Dendritic cell treated with granulocyte-macrophage colony-stimulating factor and Interleukin-4, amounts not matched to agents 40 ng/mL and 50 ng/mL, for 4 days (primary cell): Measurements from ENCODE around the gene CYFIP2.
"Not testable (repeated sequence)": the region's sequence is repeated elsewhere in the genome, so short reads cannot be mapped to it uniquely, and the experiment has no call there.

Source experiments
- H3K27ac Mint-ChIP-seq: one replicate; pipeline ENCODE4 v1.8.0; 2022; ENCODE audit warnings: mild to moderate bottlenecking, mixed read lengths
- H3K27me3 Mint-ChIP-seq: one replicate; pipeline ENCODE4 v1.8.0; 2022; ENCODE audit warnings: mild to moderate bottlenecking, mixed read lengths
- H3K36me3 Mint-ChIP-seq: one replicate; pipeline ENCODE4 v1.8.0; 2022; ENCODE audit warnings: low read depth, mixed read lengths
- H3K4me1 Mint-ChIP-seq: one replicate; pipeline ENCODE4 v1.8.0; 2022; ENCODE audit warnings: low read depth, mixed read lengths
- H3K4me3 Mint-ChIP-seq: one replicate; pipeline ENCODE4 v1.8.0; 2022; ENCODE audit warnings: mild to moderate bottlenecking, moderate library complexity, mixed read lengths
- H3K9me3 Mint-ChIP-seq: one replicate; pipeline ENCODE4 v1.8.0; 2022; ENCODE audit warnings: mixed read lengths
- intact Hi-C: fragments of 100-400 bp; cut with micrococcal nuclease; formaldehyde crosslinking; loops from one replicate; pipeline ENCODE4 v1.15.0; 2022

CYFIP2 gene

DNA sequence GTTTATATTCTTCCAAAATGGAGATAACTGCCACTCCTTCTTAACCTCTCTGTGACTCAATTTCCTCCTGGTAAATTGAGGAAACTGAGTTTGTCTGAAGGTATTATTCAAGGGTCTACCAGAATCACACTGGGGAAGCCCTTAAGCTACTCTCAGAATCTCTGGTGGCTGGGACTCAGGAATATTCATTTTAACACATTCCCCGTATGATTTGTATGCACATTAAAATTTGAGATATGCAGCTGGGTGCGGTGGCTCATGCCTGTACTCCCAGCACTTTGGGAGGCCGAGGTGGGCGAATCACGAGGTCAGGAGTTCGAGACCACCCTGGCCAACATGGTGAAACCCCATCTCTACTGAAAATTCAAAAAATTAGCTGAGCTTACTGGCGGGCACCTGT is 21.2 kb upstream of the CYFIP2 start:
- H3K27me3 Mint-ChIP-seq, intact Hi-C loops, H3K36me3 Mint-ChIP-seq, H3K9me3 Mint-ChIP-seq, H3K27ac Mint-ChIP-seq, H3K4me3 Mint-ChIP-seq: not testable (repeated sequence)
- H3K4me1 Mint-ChIP-seq, result peaks cover 16% of the 10 kb centered on the region

DNA sequence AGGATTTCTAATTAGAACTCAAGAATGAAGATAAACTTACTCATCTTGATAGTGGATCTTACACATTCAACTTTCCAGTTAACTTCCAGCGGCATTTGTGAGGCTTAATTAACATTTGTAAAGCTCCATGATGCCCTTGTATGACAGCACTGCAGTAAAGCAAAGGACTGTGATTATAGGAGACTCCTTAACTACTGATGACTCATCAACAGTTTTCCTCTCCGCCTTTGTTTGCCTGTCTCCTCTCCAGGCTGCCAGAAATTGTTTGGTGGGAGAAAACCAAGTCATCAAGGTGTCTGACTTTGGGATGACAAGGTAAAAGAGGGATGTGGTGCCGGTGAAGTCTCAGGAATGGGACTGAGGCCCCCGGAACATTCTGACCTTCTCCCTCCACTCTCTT is 20.4 kb upstream of the CYFIP2 start:
- Mint-ChIP-seq H3K27me3 (peaks cover 5% of the 10 kb centered on the region), H3K36me3 (no peaks in the 10 kb centered on the region), H3K27ac (no peak overlapping the region), H3K4me1 (peaks cover 16% of the 10 kb centered on the region), H3K9me3 (no peaks in the 10 kb centered on the region), H3K4me3 (no peak overlapping the region)
- intact Hi-C loops, result no loop called here

- no peak overlapping the region for H3K4me3 Mint-ChIP-seq
- peaks cover 3% of the 10 kb centered on the region for H3K27me3 Mint-ChIP-seq
- no peaks in the 10 kb centered on the region for H3K36me3 Mint-ChIP-seq
- H3K9me3 Mint-ChIP-seq, result no peaks in the 10 kb centered on the region
- no peak overlapping the region for H3K27ac Mint-ChIP-seq
- intact Hi-C loops, result no loop called here
- H3K4me1 Mint-ChIP-seq, result peaks cover 16% of the 10 kb centered on the region
Measured at GRCh38 chr5:157245886-157246285, 20.0 kb upstream of the CYFIP2 start.

DNA sequence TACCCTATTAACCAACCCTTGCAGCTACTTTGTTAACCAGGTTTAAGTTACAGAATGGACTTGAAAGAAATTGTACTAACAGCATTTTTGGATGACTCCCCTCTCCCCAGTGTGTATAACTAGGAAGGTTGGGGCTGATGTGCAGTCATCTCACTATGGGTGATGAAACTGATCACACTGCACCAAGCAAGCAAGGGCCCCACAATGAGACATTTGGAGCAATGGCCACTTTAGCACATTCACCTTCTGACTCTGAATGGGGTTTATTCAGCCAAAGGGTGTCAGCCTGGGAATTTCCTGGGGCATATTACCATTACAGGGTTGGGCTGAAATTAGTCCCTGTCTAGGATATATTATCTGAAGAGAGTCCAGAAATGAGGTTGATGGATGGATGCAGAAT is 18.7 kb upstream of the CYFIP2 start:
- Mint-ChIP-seq H3K4me3 (no peak overlapping the region), H3K4me1 (peaks cover 16% of the 10 kb centered on the region), H3K27ac (no peak overlapping the region), H3K27me3 (peaks cover 3% of the 10 kb centered on the region), H3K36me3 (no peaks in the 10 kb centered on the region), H3K9me3 (no peaks in the 10 kb centered on the region)
- intact Hi-C loops, result no loop called here

- intact Hi-C loops, result no loop called here
- H3K4me3 Mint-ChIP-seq, result no peak overlapping the region
Measured at GRCh38 chr5:157248821-157249470, 17.0 kb upstream of the CYFIP2 start.

GRCh38 chr5:157252711-157253465 is 13.0 kb upstream of the CYFIP2 start:
- no peaks in the 10 kb centered on the region for H3K36me3 Mint-ChIP-seq
- H3K4me3 Mint-ChIP-seq, result no peak overlapping the region
- H3K4me1 Mint-ChIP-seq, result peaks cover 32% of the 10 kb centered on the region

More at GRCh38 chr5:157248821-157249470, 17.0 kb upstream of the CYFIP2 start:
- no peaks in the 10 kb centered on the region for H3K27me3 Mint-ChIP-seq
- H3K36me3 Mint-ChIP-seq, result no peaks in the 10 kb centered on the region
- H3K4me1 Mint-ChIP-seq, result peaks cover 31% of the 10 kb centered on the region
- peak overlapping the region; percentile 88 for H3K27ac Mint-ChIP-seq
- no peaks in the 10 kb centered on the region for H3K9me3 Mint-ChIP-seq

GRCh38 chr5:157253547-157253946 is 12.4 kb upstream of the CYFIP2 start:
- Mint-ChIP-seq H3K4me1 (peaks cover 27% of the 10 kb centered on the region), H3K9me3 (no peaks in the 10 kb centered on the region), H3K27me3 (no peaks in the 10 kb centered on the region), H3K36me3 (no peaks in the 10 kb centered on the region), H3K4me3 (no peak overlapping the region), H3K27ac (peak overlapping the region; percentile 61)
- intact Hi-C loops, result loop anchor here (1.0 to 2.0 kb wide), 2 partner anchors 59 to 105 kb away; no protein-coding TSS in a partner anchor

More at GRCh38 chr5:157252711-157253465, 13.0 kb upstream of the CYFIP2 start:
- H3K9me3 Mint-ChIP-seq, result no peaks in the 10 kb centered on the region
- intact Hi-C loops, result loop anchor here (1.0 to 2.0 kb wide), 2 partner anchors 59 to 104 kb away; no protein-coding TSS in a partner anchor
- peak overlapping the region; percentile 61 for H3K27ac Mint-ChIP-seq
- no peaks in the 10 kb centered on the region for H3K27me3 Mint-ChIP-seq

DNA sequence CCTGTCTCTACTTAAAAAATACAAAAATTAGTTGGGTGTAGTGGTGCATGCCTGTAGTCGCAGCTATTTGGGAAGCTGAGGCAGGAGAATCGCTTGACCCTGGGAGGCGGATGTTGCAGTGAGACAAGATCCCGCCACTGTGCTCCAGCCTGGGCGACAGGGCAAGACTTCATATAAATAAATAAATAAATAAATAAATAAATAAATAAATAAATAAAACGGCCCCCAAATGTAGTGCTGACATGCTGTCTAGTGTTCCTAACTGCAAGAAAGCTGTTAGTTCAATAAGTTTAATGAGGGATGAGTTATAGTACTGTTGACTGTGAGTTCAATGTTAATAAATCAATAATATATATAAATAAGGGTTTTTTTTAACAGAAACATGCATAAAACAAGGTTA is 7.5 kb upstream of the CYFIP2 start:
- no peaks in the 10 kb centered on the region for H3K9me3 Mint-ChIP-seq
- H3K4me1 Mint-ChIP-seq, result peaks cover 11% of the 10 kb centered on the region
- H3K27me3 Mint-ChIP-seq, result peaks cover 2% of the 10 kb centered on the region
- no peak overlapping the region for H3K27ac Mint-ChIP-seq
- H3K36me3 Mint-ChIP-seq, result no peaks in the 10 kb centered on the region
- H3K4me3 Mint-ChIP-seq, result no peak overlapping the region
- intact Hi-C loops, result no loop called here

DNA sequence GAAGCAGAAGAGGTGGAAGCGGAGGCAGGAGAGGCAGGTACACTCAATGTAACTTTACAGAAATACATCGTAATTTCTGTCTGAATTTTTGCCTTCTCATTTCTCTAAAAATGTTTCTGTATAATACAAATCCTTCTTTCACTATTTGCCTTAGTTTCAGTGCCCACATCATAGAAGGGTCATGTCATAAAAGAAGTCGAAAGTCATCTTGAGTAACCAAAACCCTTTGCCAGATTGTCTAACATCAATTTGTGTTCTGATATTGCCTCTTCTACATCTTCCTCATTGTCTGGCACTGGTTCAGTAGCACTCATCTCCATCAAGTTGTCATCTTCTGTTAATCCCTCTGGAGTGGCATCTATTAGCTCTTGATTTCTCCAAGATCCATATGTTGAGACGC is 6.2 kb upstream of the CYFIP2 start:
- Mint-ChIP-seq H3K27ac (no peak overlapping the region), H3K27me3 (peaks cover 2% of the 10 kb centered on the region), H3K36me3 (no peaks in the 10 kb centered on the region), H3K9me3 (no peaks in the 10 kb centered on the region), H3K4me1 (peaks cover 10% of the 10 kb centered on the region), H3K4me3 (no peak overlapping the region)
- intact Hi-C loops, result no loop called here

- Mint-ChIP-seq H3K9me3 (no peaks in the 10 kb centered on the region), H3K27ac (no peak overlapping the region), H3K27me3 (peaks cover 16% of the 10 kb centered on the region), H3K36me3 (peaks cover 6% of the 10 kb centered on the region), H3K4me1 (peaks cover 26% of the 10 kb centered on the region), H3K4me3 (no peak overlapping the region)
- intact Hi-C loops, result no loop called here
Measured at GRCh38 chr5:157263496-157264090, 2.3 kb upstream of the CYFIP2 start.

- peaks cover 6% of the 10 kb centered on the region for H3K36me3 Mint-ChIP-seq
- H3K4me1 Mint-ChIP-seq, result peaks cover 44% of the 10 kb centered on the region
- peak overlapping the region; percentile 56 for H3K27ac Mint-ChIP-seq
- H3K4me3 Mint-ChIP-seq, result peak overlapping the region; percentile 73
- intact Hi-C loops, result no loop called here
- H3K9me3 Mint-ChIP-seq, result no peaks in the 10 kb centered on the region
- H3K27me3 Mint-ChIP-seq, result peaks cover 15% of the 10 kb centered on the region
Measured at GRCh38 chr5:157266286-157267007, 524 bp downstream of the CYFIP2 start.

- Mint-ChIP-seq H3K9me3 (no peaks in the 10 kb centered on the region), H3K4me3 (peak overlapping the region; percentile 73), H3K27ac (no peak overlapping the region), H3K27me3 (peaks cover 15% of the 10 kb centered on the region), H3K36me3 (peaks cover 6% of the 10 kb centered on the region), H3K4me1 (peaks cover 50% of the 10 kb centered on the region)
- intact Hi-C loops, result no loop called here
Measured at GRCh38 chr5:157267025-157267424, 1.1 kb downstream of the CYFIP2 start.

DNA sequence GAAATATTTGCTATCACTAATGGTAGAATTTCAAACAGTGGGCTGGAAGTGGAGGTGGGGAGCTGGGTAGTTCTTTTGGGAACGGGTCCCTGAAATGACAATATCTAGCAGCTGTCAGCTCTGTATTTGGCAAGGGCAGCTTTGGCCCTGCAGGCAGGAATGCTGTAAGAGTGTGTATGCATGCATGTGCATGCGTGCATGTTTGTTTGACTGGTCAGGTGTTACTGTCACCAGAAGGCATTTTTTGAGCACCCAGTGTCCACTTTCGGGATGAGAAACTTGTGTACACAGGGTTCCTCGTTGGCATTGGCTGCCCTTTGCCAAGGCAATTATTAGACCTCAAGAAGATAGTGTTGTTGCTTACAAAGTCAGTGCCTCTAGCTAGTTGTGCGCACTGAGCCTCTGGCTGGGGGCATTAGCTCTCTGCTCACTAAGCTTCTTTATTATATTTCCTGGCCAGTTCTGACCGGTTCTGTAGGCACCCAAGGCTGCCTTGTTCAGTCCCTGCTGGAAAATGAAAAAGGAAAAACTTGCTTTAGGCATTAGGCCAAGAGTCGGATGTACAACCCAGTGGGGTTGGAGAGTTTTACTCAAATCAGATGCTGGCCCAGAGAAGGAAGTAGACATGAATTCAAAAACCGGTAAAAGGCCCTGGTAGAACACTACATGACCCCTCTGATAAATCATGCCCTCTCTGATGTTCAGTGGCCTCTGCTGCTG is 2.0 kb downstream of the CYFIP2 start:
- H3K4me3 Mint-ChIP-seq, result no peak overlapping the region
- H3K9me3 Mint-ChIP-seq, result no peaks in the 10 kb centered on the region
- no peak overlapping the region for H3K27ac Mint-ChIP-seq
- intact Hi-C loops, result no loop called here
- peaks cover 59% of the 10 kb centered on the region for H3K4me1 Mint-ChIP-seq
- H3K36me3 Mint-ChIP-seq, result peaks cover 6% of the 10 kb centered on the region
- H3K27me3 Mint-ChIP-seq, result peaks cover 15% of the 10 kb centered on the region
